CD14-positive monocyte (primary cell): ENCODE measurements around the gene KHDRBS1. TPM values are rescaled to one million over a fixed set of nuclear protein-coding genes. Genes with fewer than 3 reads are reported as not detected.

Experiments
- DNase-seq, 3 donors: peaks; one replicate each; pipeline ENCODE4 v3.0.0-alpha.2; 2011 to 2022
- H2AFZ ChIP-seq: 2 replicates; pipeline ENCODE4 v1.6.0; 2012; ENCODE audit warnings: mild to moderate bottlenecking, low read depth, low read length, inconsistent platforms; ENCODE audit not compliant: insufficient read depth, poor library complexity, severe bottlenecking
- H3K27ac ChIP-seq, 2 donors: 1 replicate in 1 of 2; 2 replicates in 1 of 2; pipeline ENCODE4 v1.5.1; 2012 to 2013; ENCODE audit warnings: low read length in 2 of 2, control low read depth in 1 of 2, inconsistent platforms in 1 of 2, low read depth in 1 of 2, mild to moderate bottlenecking in 1 of 2
- H3K27me3 ChIP-seq, 2 donors: one replicate each; pipeline versions ENCODE4 v1.6.0 to v1.6.1; 2011 to 2013; ENCODE audit warnings: low read length in 2 of 2; ENCODE audit not compliant: control insufficient read depth in 2 of 2, insufficient read depth in 2 of 2
- H3K36me3 ChIP-seq, 2 donors: replicated peaks in 1 of 2; 1 replicate in 1 of 2; 2 replicates in 1 of 2; pipeline versions ENCODE4 v1.5.1 to v1.6.1; 2012 to 2013; ENCODE audit warnings: low read length in 2 of 2, control low read depth in 1 of 2, inconsistent platforms in 1 of 2, mild to moderate bottlenecking in 1 of 2; ENCODE audit not compliant: insufficient read depth in 2 of 2, control insufficient read depth in 1 of 2
- H3K4me1 ChIP-seq, 2 donors: 1 replicate in 1 of 2; 2 replicates in 1 of 2; pipeline versions ENCODE4 v1.5.1 to v1.6.1; 2012 to 2013; ENCODE audit warnings: low read length in 2 of 2, control low read depth in 1 of 2, inconsistent platforms in 1 of 2, mild to moderate bottlenecking in 1 of 2, moderate library complexity in 1 of 2; ENCODE audit not compliant: insufficient read depth in 2 of 2, control insufficient read depth in 1 of 2
- H3K4me2 ChIP-seq: replicated peaks from 2 replicates; pipeline ENCODE3; 2012; ENCODE audit warnings: low read length, moderate library complexity, mild to moderate bottlenecking; ENCODE audit not compliant: poor library complexity, severe bottlenecking; ENCODE audit errors: extremely low read depth
- H3K4me3 ChIP-seq, 3 experiments: fragments of 200-600 bp in 1 of 3; sonication (generic) in 1 of 3; replicated peaks in 1 of 3; 1 replicate in 2 of 3; 2 replicates in 1 of 3; pipeline ENCODE4 v1.5.1; 2011 to 2013; ENCODE audit warnings: low read length in 3 of 3, mild to moderate bottlenecking in 3 of 3, control low read depth in 2 of 3, low read depth in 2 of 3, inconsistent platforms in 1 of 3, moderate library complexity in 1 of 3
- H3K79me2 ChIP-seq: 2 replicates; pipeline ENCODE4 v1.6.0; 2012; ENCODE audit warnings: mild to moderate bottlenecking, control low read depth, inconsistent platforms, low read length, moderate library complexity; ENCODE audit not compliant: insufficient read depth
- H3K9ac ChIP-seq: 2 replicates; pipeline ENCODE4 v1.6.0; 2017; ENCODE audit warnings: low read length, mild to moderate bottlenecking; ENCODE audit not compliant: insufficient read depth, poor library complexity, severe bottlenecking
- H3K9me3 ChIP-seq, 2 donors: replicated peaks in 1 of 2; 1 replicate in 1 of 2; 2 replicates in 1 of 2; pipeline versions ENCODE4 v1.5.1 to v1.6.1; 2012 to 2013; ENCODE audit warnings: low read length in 2 of 2, control low read depth in 1 of 2; ENCODE audit not compliant: control insufficient read depth in 1 of 2, insufficient read depth in 1 of 2
- H4K20me1 ChIP-seq: 2 replicates; pipeline ENCODE4 v1.6.0; 2012; ENCODE audit warnings: mild to moderate bottlenecking, low read length, control low read depth, moderate library complexity; ENCODE audit not compliant: insufficient read depth
- H3K27ac Mint-ChIP-seq, 7 donors: one replicate each; pipeline ENCODE4 v1.8.0; 2020; ENCODE audit warnings: mild to moderate bottlenecking in 7 of 7, mixed read lengths in 7 of 7, moderate library complexity in 6 of 7, inconsistent platforms in 2 of 7
- H3K27me3 Mint-ChIP-seq, 3 donors: one replicate each; pipeline ENCODE4 v1.8.0; 2021 to 2022; ENCODE audit warnings: low read depth in 3 of 3, mild to moderate bottlenecking in 3 of 3, mixed read lengths in 3 of 3, moderate library complexity in 3 of 3, inconsistent platforms in 1 of 3
- H3K36me3 Mint-ChIP-seq, 2 donors: one replicate each; pipeline ENCODE4 v1.8.0; 2020; ENCODE audit warnings: mixed read lengths in 2 of 2, inconsistent platforms in 1 of 2, mild to moderate bottlenecking in 1 of 2
- H3K4me1 Mint-ChIP-seq: one replicate; pipeline ENCODE4 v1.8.0; 2020; ENCODE audit warnings: mild to moderate bottlenecking, mixed read lengths
- H3K4me3 Mint-ChIP-seq, 2 donors: one replicate each; pipeline ENCODE4 v1.8.0; 2020; ENCODE audit warnings: mild to moderate bottlenecking in 2 of 2, mixed read lengths in 2 of 2, moderate library complexity in 1 of 2
- H3K9me3 Mint-ChIP-seq, 7 donors: one replicate each; pipeline ENCODE4 v1.8.0; 2020 to 2022; ENCODE audit warnings: mixed read lengths in 7 of 7, mild to moderate bottlenecking in 6 of 7, moderate library complexity in 6 of 7, inconsistent platforms in 2 of 7
- WGBS: methylation state at CpG from one replicate; pipeline ENCODE4 v1.1.5; 2013; ENCODE audit warnings: missing lambda C conversion rate; ENCODE audit not compliant: insufficient coverage; 5-methylcytosine and 5-hydroxymethylcytosine counted together
- intact Hi-C, 2 donors: fragments of 100-400 bp; cut with micrococcal nuclease; formaldehyde crosslinking; loops; one replicate each; pipeline versions ENCODE4 v1.15.0 to v1.15.1; 2023
- polyA plus RNA-seq, 3 donors: library from polyadenylated mRNA; depleted of rRNA in 1 of 3; unstranded in 2 of 3; stranded (reverse) in 1 of 3; fragments of 300-500 nt in 2 of 3; fragments of >200 nt in 1 of 3; fragmentation: Illumina TruSeq in 2 of 3; gene quantifications; 1 replicate in 2 of 3; 2 replicates in 1 of 3; pipeline ENCODE4 v1.2.3, GENCODE V29; 2012 to 2021
- TF ChIP-seq, protein P1 (sequence below): fragments of 200-600 bp; IDR thresholded peaks from one replicate; pipeline ENCODE4 v1.8.0; 2022; ENCODE audit warnings: antibody characterized with exemption, mild to moderate bottlenecking

Gene KHDRBS1
- polyA plus RNA-seq, 3 donors, result 40.7 to 65.6 (median 51.6) TPM

DNA sequence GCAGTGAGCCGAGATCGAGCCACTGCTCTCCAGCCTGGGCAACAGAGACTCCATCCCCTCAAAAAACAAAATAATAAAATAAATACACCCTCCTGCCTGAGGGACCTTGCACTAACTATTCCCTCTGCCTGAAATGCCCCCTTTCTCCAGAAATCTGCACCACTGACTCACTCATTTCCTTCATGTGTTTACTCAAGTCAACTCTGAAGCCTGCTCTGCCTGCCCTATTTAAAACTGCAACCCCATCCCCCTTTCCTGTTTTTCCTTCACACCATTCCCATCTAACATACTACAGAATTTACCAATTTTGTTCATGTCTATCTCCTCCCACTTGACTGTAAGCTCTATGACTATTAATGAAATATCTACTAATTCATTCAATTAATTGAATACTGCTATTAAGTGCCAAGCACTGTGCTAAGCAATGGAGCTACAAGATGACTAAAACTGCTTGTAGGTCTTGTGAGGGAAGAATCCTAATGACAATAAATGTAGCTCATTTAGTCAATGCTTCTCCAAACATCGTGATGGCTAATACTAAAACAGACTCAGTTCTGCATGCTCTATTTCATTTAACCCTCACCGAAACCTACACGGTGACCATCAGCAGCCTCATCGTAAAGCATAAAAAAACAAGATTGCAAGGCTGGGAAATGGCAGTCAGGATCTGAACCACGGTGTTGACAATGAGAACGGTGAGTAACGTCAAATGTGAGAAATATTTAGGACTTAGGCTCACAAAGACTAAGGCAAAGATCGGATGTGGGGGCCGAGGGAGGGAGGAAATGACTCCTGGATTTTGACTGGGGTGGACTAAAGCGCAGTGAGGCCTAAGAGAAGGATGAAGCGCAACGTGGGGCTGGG lies 58.3 kb downstream of the KHDRBS1 start:
- Histone ChIP-seq H2AFZ (peak overlapping the region; percentile 94), H3K79me2 (peaks cover 25% of the 10 kb centered on the region)
- H3K9me3 Mint-ChIP-seq, result peaks cover 0 to 4% (median 0%) of the 10 kb centered on the region in 7 donors

More for the DNA sequence above, 58.3 kb downstream of the KHDRBS1 start:
- H3K4me2 ChIP-seq, result peak overlapping the region; percentile 78
- Mint-ChIP-seq H3K36me3 (peaks cover 15 to 17% of the 10 kb centered on the region in 2 donors), H3K27me3 (peaks cover 3 to 15% (median 5%) of the 10 kb centered on the region in 3 donors), H3K27ac (peak overlapping the region; percentile 84 to 96 (median 94)), H3K4me1 (peaks cover 59% of the 10 kb centered on the region), H3K4me3 (peak overlapping the region; percentile 92 to 97)
- H3K9ac ChIP-seq, result peak overlapping the region; percentile 72
- peak overlapping the region; percentile 59 to 97 (median 86) for H3K4me3 ChIP-seq
- no peak for DNase-seq
- TF ChIP-seq, protein P1, sequence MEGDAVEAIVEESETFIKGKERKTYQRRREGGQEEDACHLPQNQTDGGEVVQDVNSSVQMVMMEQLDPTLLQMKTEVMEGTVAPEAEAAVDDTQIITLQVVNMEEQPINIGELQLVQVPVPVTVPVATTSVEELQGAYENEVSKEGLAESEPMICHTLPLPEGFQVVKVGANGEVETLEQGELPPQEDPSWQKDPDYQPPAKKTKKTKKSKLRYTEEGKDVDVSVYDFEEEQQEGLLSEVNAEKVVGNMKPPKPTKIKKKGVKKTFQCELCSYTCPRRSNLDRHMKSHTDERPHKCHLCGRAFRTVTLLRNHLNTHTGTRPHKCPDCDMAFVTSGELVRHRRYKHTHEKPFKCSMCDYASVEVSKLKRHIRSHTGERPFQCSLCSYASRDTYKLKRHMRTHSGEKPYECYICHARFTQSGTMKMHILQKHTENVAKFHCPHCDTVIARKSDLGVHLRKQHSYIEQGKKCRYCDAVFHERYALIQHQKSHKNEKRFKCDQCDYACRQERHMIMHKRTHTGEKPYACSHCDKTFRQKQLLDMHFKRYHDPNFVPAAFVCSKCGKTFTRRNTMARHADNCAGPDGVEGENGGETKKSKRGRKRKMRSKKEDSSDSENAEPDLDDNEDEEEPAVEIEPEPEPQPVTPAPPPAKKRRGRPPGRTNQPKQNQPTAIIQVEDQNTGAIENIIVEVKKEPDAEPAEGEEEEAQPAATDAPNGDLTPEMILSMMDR, result no peak
- WGBS, result 7% methylated on average over 9 of the region's 14 CpGs
- no peaks in the 10 kb centered on the region for H3K27me3 ChIP-seq
- intact Hi-C loops, result loop anchor here (2.0 to 5.0 kb wide), 2 partner anchors 35 to 37 kb away; partner anchors contain the start of gene KPNA6 (in 2 of the 2)
- peaks cover 47 to 65% of the 10 kb centered on the region in 2 donors for H3K4me1 ChIP-seq
- H3K36me3 ChIP-seq, result peaks cover 8 to 18% of the 10 kb centered on the region in 2 donors
- peak overlapping the region; percentile 77 to 81 for H3K27ac ChIP-seq
- peaks cover 17% of the 10 kb centered on the region for H4K20me1 ChIP-seq
- no peaks in the 10 kb centered on the region for H3K9me3 ChIP-seq
